GM12878 (cell line): ENCODE measurements around the gene LRRC37B. TPM values are rescaled to one million over a fixed set of nuclear protein-coding genes. Genes with fewer than 3 reads are reported as not detected.

Experiments
- BHLHE40 ChIP-seq, 2 experiments: fragments of 450-650 bp in 1 of 2; IDR thresholded peaks; 2 replicates each; pipeline ENCODE4 v1.6.1; 2011 to 2017; ENCODE audit warnings: low read depth in 2 of 2, borderline replicate concordance in 1 of 2, improper control_type of control experiment in 1 of 2, low read length in 1 of 2, mild to moderate bottlenecking in 1 of 2
- BMI1 ChIP-seq: fragments of 450-650 bp; IDR thresholded peaks from 2 replicates; pipeline ENCODE4 v1.6.1; 2016; ENCODE audit warnings: mild to moderate bottlenecking, moderate library complexity, borderline replicate concordance
- BRCA1 ChIP-seq: IDR thresholded peaks from 2 replicates; pipeline ENCODE4 v1.6.1; 2011; ENCODE audit warnings: low read depth, low read length, improper control_type of control experiment
- CUX1 ChIP-seq: IDR thresholded peaks from 2 replicates; pipeline ENCODE4 v1.6.1; 2012; ENCODE audit warnings: improper control_type of control experiment, low read depth, low read length; ENCODE audit not compliant: insufficient replicate concordance
- E2F8 ChIP-seq: fragments of 450-650 bp; IDR thresholded peaks from 2 replicates; pipeline ENCODE4 v1.6.1; 2018; ENCODE audit warnings: mild to moderate bottlenecking, low read depth, moderate library complexity; ENCODE audit not compliant: partially characterized antibody
- IKZF1 ChIP-seq: fragments of 450-650 bp; conservative IDR thresholded peaks from 2 replicates; pipeline ENCODE4 v1.6.1; 2017; ENCODE audit warnings: antibody characterized with exemption, mild to moderate bottlenecking
- RBBP5 ChIP-seq: fragments of 200-600 bp; sonication (generic); conservative IDR thresholded peaks from 2 replicates; pipeline ENCODE4 v1.6.1; 2016
- polyA plus RNA-seq, 11 experiments: library from polyadenylated mRNA; depleted of rRNA in 4 of 11; unstranded in 6 of 11; stranded (reverse) in 5 of 11; fragments of >200 nt; fragmentation: Nextera tagmentation in 4 of 11; fragmentation: Illumina TruSeq in 1 of 11; extraction: Ambion mirVana in 4 of 11; extraction: Trizol in 1 of 11; gene quantifications; 1 replicate in 1 of 11; 2 replicates in 10 of 11; pipeline versions ENCODE4 v1.2.1 to v1.2.3, GENCODE V29; 2011 to 2016; ENCODE audit warnings: inconsistent platforms in 2 of 11, missing spikeins in 2 of 11, low read depth in 1 of 11
- total RNA-seq, 4 experiments: library from RNA; depleted of rRNA in 3 of 4; stranded (reverse); fragments of >200 nt in 3 of 4; fragmentation: Illumina TruSeq in 1 of 4; extraction: Trizol in 1 of 4; gene quantifications; 2 replicates each; pipeline versions ENCODE4 v1.2.1 to v1.2.3, GENCODE V29; 2013 to 2021

LRRC37B gene
- total and polyA plus RNA-seq, 10 of the 15 experiments (the other 5 are each of a cell fraction or from before 2014, with no cell fraction given), result 3.2 to 25.7 (median 9.2) TPM

GRCh38 chr17:32033223-32033622 lies 26.0 kb downstream of the LRRC37B start (continued):
- TF ChIP-seq IKZF1 (no peak), BMI1 (no peak), BHLHE40 (IDR thresholded peaks at IDR 0.05; ENCODE audit: borderline replicate concordance in 1 of 2, low read depth in 2 of 2, low read length in 1 of 2) (no peak), BRCA1 (no peak), E2F8 (no peak), RBBP5 (no peak), CUX1 (no peak)
